GM21515 (cell line): ENCODE data around the gene CHKA.

Source experiments
- ATAC-seq: cut with Tn5 transposase; IDR thresholded peaks from one replicate; pipeline ENCODE4 v1.9.1; 2021; ENCODE audit not compliant: unreplicated experiment

Gene CHKA

GRCh38 chr11:68047437-68048290, 73.5 kb downstream of the CHKA start:
- ATAC-seq: no peak

GRCh38 chr11:68044898-68045351, 76.3 kb downstream of the CHKA start:
- ATAC-seq: no peak

GRCh38 chr11:68044145-68044813, 76.9 kb downstream of the CHKA start:
- ATAC-seq: no peak

- no peak for ATAC-seq
Observed at GRCh38 chr11:68043349-68044144, 77.6 kb downstream of the CHKA start.

- ATAC-seq: no peak
Observed at GRCh38 chr11:68043029-68043348, 78.2 kb downstream of the CHKA start.

GRCh38 chr11:68042219-68043028, 78.8 kb downstream of the CHKA start:
- no peak for ATAC-seq

GRCh38 chr11:68041617-68042218, 79.5 kb downstream of the CHKA start:
- no peak for ATAC-seq

GRCh38 chr11:68040957-68041591, 80.1 kb downstream of the CHKA start:
- ATAC-seq: no peak

- peak; percentile 46 for ATAC-seq
Observed at GRCh38 chr11:68040101-68040956, 80.9 kb downstream of the CHKA start.

GRCh38 chr11:68039526-68040086, 81.6 kb downstream of the CHKA start:
- ATAC-seq: no peak

- peak; percentile 39 for ATAC-seq
Observed at GRCh38 chr11:68038718-68039525, 82.3 kb downstream of the CHKA start, which contains the start of gene TCIRG1. TSS of gene TCIRG1 (plus strand) at chr11:68039025. CDS start at chr11:68041272, 2,247 bp downstream.

GRCh38 chr11:68038226-68038717, 82.9 kb downstream of the CHKA start:
- no peak for ATAC-seq

GRCh38 chr11:68037411-68038225, 83.6 kb downstream of the CHKA start:
- no peak for ATAC-seq

- ATAC-seq: no peak
Observed at GRCh38 chr11:68036717-68037239, 84.4 kb downstream of the CHKA start.

GRCh38 chr11:68036141-68036716, 85.0 kb downstream of the CHKA start:
- no peak for ATAC-seq

GRCh38 chr11:68035266-68035876, 85.8 kb downstream of the CHKA start:
- no peak for ATAC-seq
